ENCODE results near the gene PHACTR4. TPM values are rescaled to one million over a fixed set of nuclear protein-coding genes. Genes with fewer than 3 reads are reported as not detected.

The PHACTR4 gene
- total RNA-seq, 4 donors from 2014 or later = 9.0 to 45.2 (median 24.3) TPM

- Histone ChIP-seq H3K9me3 (no peaks in the 10 kb centered on the region), H3K4me3 (peak overlapping the region; percentile 50 to 65), H3K27me3 (no peaks in the 10 kb centered on the region), H3K36me3 (no peaks in the 10 kb centered on the region), H3K4me1 (peaks cover 0 to 10% of the 10 kb centered on the region in 2 donors), H3K27ac (peak overlapping the region; percentile 68 to 75)
- intact Hi-C loops (cut with DNase I; ENCODE audit: low total_unique reads) = no loop called here
- TF ChIP-seq CTCF (IDR thresholded peaks at IDR 0.05) = no peak
- TF ChIP-seq POLR2A (IDR thresholded peaks at IDR 0.05) = no peak
- DNase-seq = no peak
These were observed 137.7 kb downstream of the PHACTR4 start for GRCh38 chr1:28507247-28507645.

GRCh38 chr1:28507646-28508434, 138.3 kb downstream of the PHACTR4 start:
- Histone ChIP-seq H3K4me3 (peak overlapping the region; percentile 50 to 65), H3K9me3 (no peaks in the 10 kb centered on the region), H3K36me3 (no peaks in the 10 kb centered on the region), H3K27me3 (no peaks in the 10 kb centered on the region), H3K4me1 (peaks cover 0 to 10% of the 10 kb centered on the region in 2 donors), H3K27ac (peak overlapping the region; percentile 68 to 75)
- DNase-seq = no peak
- intact Hi-C loops (cut with DNase I; ENCODE audit: low total_unique reads) = no loop called here
- TF ChIP-seq POLR2A (IDR thresholded peaks at IDR 0.05) (no peak), CTCF (IDR thresholded peaks at IDR 0.05) (no peak)

- intact Hi-C loops (cut with DNase I; ENCODE audit: low total_unique reads) = no loop called here
- no peaks in the 10 kb centered on the region for H3K27me3 ChIP-seq
- no peaks in the 10 kb centered on the region for H3K9me3 ChIP-seq
- peaks cover 0 to 10% of the 10 kb centered on the region in 2 donors for H3K4me1 ChIP-seq
- no peak for DNase-seq
- TF ChIP-seq POLR2A (IDR thresholded peaks at IDR 0.05) (no peak), CTCF (IDR thresholded peaks at IDR 0.05) (no peak)
- H3K27ac ChIP-seq = peak overlapping the region; percentile 68 to 75
- peak overlapping the region in 1 of 2 donors; percentile 65 for H3K4me3 ChIP-seq
- H3K36me3 ChIP-seq = no peaks in the 10 kb centered on the region
These were observed 138.9 kb downstream of the PHACTR4 start for GRCh38 chr1:28508435-28508754.

- H3K27ac ChIP-seq = no peak overlapping the region
- no peak overlapping the region for H3K4me3 ChIP-seq
- H3K36me3 ChIP-seq = no peaks in the 10 kb centered on the region
These were observed 140.2 kb downstream of the PHACTR4 start for GRCh38 chr1:28509705-28510272.

More at GRCh38 chr1:28509705-28510272, 140.2 kb downstream of the PHACTR4 start:
- Histone ChIP-seq H3K27me3 (no peaks in the 10 kb centered on the region), H3K9me3 (no peaks in the 10 kb centered on the region), H3K4me1 (peaks cover 0 to 10% of the 10 kb centered on the region in 2 donors)
- no peak for DNase-seq
- TF ChIP-seq POLR2A (IDR thresholded peaks at IDR 0.05) = no peak
- no peak for TF ChIP-seq CTCF (IDR thresholded peaks at IDR 0.05)
- intact Hi-C loops (cut with DNase I; ENCODE audit: low total_unique reads) = no loop called here
